Measurements from ENCODE around the gene FTCDNL1. TPM values are rescaled to one million over a fixed set of nuclear protein-coding genes. Genes with fewer than 3 reads are reported as not detected.

Gene FTCDNL1
- total RNA-seq, 4 donors from 2014 or later, result 0.69 to 2.3 (median 1.4) TPM

DNA sequence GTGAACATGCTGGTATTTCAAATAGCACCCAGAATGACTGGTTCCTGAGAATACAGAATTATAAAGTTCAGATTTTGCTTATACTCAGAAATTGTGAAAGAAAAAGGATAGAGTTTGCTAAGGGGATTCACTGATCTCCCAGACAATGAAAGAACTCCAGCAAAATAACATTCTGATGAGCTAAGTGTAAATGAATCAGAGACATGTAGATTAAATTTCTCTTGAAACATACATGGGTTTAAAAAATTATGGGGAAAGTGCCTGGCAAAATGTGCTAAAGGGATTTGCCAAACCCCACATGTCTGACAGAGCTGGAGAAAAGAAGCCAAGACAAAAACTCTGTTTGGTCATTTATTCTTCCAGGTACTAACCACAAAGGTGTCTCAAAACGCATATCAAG is 116.3 kb downstream of the FTCDNL1 start:
- 67 to 86% methylated on average over 1 of the region's 1 CpG for WGBS, 2 donors (ENCODE audit: low coverage in 1 of 2)
- H3K9me3 ChIP-seq, result no peaks in the 10 kb centered on the region
- TF ChIP-seq, protein P1, sequence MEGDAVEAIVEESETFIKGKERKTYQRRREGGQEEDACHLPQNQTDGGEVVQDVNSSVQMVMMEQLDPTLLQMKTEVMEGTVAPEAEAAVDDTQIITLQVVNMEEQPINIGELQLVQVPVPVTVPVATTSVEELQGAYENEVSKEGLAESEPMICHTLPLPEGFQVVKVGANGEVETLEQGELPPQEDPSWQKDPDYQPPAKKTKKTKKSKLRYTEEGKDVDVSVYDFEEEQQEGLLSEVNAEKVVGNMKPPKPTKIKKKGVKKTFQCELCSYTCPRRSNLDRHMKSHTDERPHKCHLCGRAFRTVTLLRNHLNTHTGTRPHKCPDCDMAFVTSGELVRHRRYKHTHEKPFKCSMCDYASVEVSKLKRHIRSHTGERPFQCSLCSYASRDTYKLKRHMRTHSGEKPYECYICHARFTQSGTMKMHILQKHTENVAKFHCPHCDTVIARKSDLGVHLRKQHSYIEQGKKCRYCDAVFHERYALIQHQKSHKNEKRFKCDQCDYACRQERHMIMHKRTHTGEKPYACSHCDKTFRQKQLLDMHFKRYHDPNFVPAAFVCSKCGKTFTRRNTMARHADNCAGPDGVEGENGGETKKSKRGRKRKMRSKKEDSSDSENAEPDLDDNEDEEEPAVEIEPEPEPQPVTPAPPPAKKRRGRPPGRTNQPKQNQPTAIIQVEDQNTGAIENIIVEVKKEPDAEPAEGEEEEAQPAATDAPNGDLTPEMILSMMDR (IDR thresholded peaks at IDR 0.05), result no peak
- no peak for TF ChIP-seq POLR2A (IDR thresholded peaks at IDR 0.05)
- TF ChIP-seq POLR2AphosphoS5 (IDR thresholded peaks at IDR 0.05), result no peak
- TF ChIP-seq EP300 (IDR thresholded peaks at IDR 0.05), result no peak
- no peak for ATAC-seq
- H3K27me3 ChIP-seq, result peaks cover 12% of the 10 kb centered on the region
- H3K4me1 ChIP-seq, result peaks cover 0 to 3% (median 0%) of the 10 kb centered on the region in 3 donors
- no peak overlapping the region for H3K4me3 ChIP-seq
- H3K36me3 ChIP-seq, result no peaks in the 10 kb centered on the region
- no peak overlapping the region for H3K27ac ChIP-seq

- no peak for ATAC-seq
- TF ChIP-seq EP300 (IDR thresholded peaks at IDR 0.05), result no peak
- no peak for TF ChIP-seq POLR2A (IDR thresholded peaks at IDR 0.05)
- TF ChIP-seq POLR2AphosphoS5 (IDR thresholded peaks at IDR 0.05), result no peak
- TF ChIP-seq, protein P1 (IDR thresholded peaks at IDR 0.05), result no peak
Measured at GRCh38 chr2:199734011-199734410, 117.0 kb downstream of the FTCDNL1 start.

DNA sequence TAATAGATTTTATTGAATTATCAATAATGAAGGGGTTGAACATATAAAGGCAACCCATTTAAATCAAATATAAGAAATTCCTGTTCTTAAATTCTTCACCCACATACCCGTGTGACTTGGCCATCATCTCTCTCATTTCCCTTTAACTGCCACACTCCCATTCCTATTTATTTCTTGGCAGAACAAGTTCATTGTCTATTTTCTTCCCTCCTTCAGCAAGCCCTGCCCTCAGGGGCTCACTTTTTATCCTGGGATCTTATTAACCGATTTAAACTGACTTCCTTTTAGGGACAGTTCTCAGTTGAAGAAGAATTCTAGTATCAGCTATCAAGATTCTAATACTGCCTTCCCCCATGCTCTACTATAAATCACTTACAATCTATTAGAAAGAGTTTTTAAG is 123.2 kb downstream of the FTCDNL1 start:
- TF ChIP-seq, protein P1 (IDR thresholded peaks at IDR 0.05), result no peak
- TF ChIP-seq POLR2AphosphoS5 (IDR thresholded peaks at IDR 0.05) (no peak), POLR2A (IDR thresholded peaks at IDR 0.05) (no peak), EP300 (IDR thresholded peaks at IDR 0.05) (no peak)
- no peaks in the 10 kb centered on the region for H3K4me1 ChIP-seq

More at GRCh38 chr2:199734011-199734410, 117.0 kb downstream of the FTCDNL1 start:
- 25 to 29% methylated on average over 2 of the region's 2 CpGs for WGBS, 2 donors (ENCODE audit: low coverage in 1 of 2)
- Histone ChIP-seq H3K4me3 (no peak overlapping the region), H3K27me3 (peaks cover 10% of the 10 kb centered on the region), H3K9me3 (no peaks in the 10 kb centered on the region), H3K27ac (no peak overlapping the region), H3K4me1 (no peaks in the 10 kb centered on the region), H3K36me3 (no peaks in the 10 kb centered on the region)

DNA sequence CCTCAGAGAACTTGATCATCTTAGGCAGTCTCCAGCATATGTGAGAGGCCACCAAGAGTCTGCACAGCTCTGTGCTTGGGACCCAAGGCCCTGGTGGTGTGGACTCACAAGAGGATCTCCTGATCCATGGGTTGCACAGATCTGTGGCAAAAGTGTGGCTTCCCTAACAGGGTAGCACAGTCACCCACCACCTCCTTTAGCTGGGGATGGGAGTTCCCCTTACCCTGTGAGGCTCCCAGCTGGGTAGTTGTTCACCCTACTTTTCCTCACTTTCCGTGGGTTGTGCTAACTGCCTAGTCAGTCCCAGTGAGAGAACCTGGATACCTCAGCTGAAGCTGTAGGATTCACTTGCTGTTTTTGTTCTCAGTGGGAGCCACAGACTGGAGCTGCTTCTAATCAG is 123.7 kb downstream of the FTCDNL1 start:
- H3K4me1 ChIP-seq, result no peaks in the 10 kb centered on the region
- 86% methylated on average over 1 of the region's 1 CpG; no CpG with 5 or more reads in 1 of the 2 donors for WGBS, 2 donors (ENCODE audit: low coverage in 1 of 2)

More for the DNA sequence above, 123.2 kb downstream of the FTCDNL1 start:
- WGBS, 2 donors (ENCODE audit: low coverage in 1 of 2), result 58 to 64% methylated on average over 1 to 2 of the region's 2 CpGs
- peaks cover 3% of the 10 kb centered on the region for H3K27me3 ChIP-seq
- H3K36me3 ChIP-seq, result no peaks in the 10 kb centered on the region
- H3K27ac ChIP-seq, result no peak overlapping the region
- no peaks in the 10 kb centered on the region for H3K9me3 ChIP-seq
- no peak overlapping the region for H3K4me3 ChIP-seq
- no peak for ATAC-seq

GRCh38 chr2:199718074-199718473 is 132.9 kb downstream of the FTCDNL1 start:
- Histone ChIP-seq H3K4me1 (no peaks in the 10 kb centered on the region), H3K9me3 (peaks cover 0 to 8% (median 0%) of the 10 kb centered on the region in 3 donors), H3K4me3 (no peak overlapping the region), H3K27ac (no peak overlapping the region), H3K27me3 (no peaks in the 10 kb centered on the region), H3K36me3 (no peaks in the 10 kb centered on the region)
- TF ChIP-seq POLR2AphosphoS5 (IDR thresholded peaks at IDR 0.05) (no peak), POLR2A (IDR thresholded peaks at IDR 0.05) (no peak), EP300 (IDR thresholded peaks at IDR 0.05) (no peak)
- TF ChIP-seq, protein P1 (IDR thresholded peaks at IDR 0.05), result no peak
- 90 to 100% methylated on average over 4 of the region's 4 CpGs for WGBS, 2 donors (ENCODE audit: low coverage in 1 of 2)
- ATAC-seq, result no peak

More for the DNA sequence above, 123.7 kb downstream of the FTCDNL1 start:
- no peak overlapping the region for H3K27ac ChIP-seq
- H3K36me3 ChIP-seq, result no peaks in the 10 kb centered on the region
- no peak overlapping the region for H3K4me3 ChIP-seq
- TF ChIP-seq POLR2A (IDR thresholded peaks at IDR 0.05) (no peak), EP300 (IDR thresholded peaks at IDR 0.05) (no peak), POLR2AphosphoS5 (IDR thresholded peaks at IDR 0.05) (no peak)
- TF ChIP-seq, protein P1 (IDR thresholded peaks at IDR 0.05), result no peak
- H3K9me3 ChIP-seq, result peaks cover 0 to 1% (median 0%) of the 10 kb centered on the region in 3 donors
- ATAC-seq, result no peak
- peaks cover 3% of the 10 kb centered on the region for H3K27me3 ChIP-seq
